ENCODE results near the gene PHF23. TPM values are rescaled to one million over a fixed set of nuclear protein-coding genes. Genes with fewer than 3 reads are reported as not detected.

The PHF23 gene
- total RNA-seq, 1 experiment from 2014 or later: 45.8 TPM

GRCh38 chr17:7217113-7217987 lies 21.9 kb downstream of the PHF23 start (continued):
- TF ChIP-seq USF1 (CRISPR knock-in tag; IDR thresholded peaks at IDR 0.05) (no peak), E2F4 (CRISPR knock-in tag; IDR thresholded peaks at IDR 0.05; ENCODE audit: borderline replicate concordance, low read depth) (no peak), HMGXB4 (CRISPR knock-in tag; IDR thresholded peaks at IDR 0.05) (no peak), SOX15 (CRISPR knock-in tag; IDR thresholded peaks at IDR 0.05) (no peak), ERG (CRISPR knock-in tag; IDR thresholded peaks at IDR 0.05) (no peak)

- peak overlapping the region; percentile 77 for H3K4me3 Mint-ChIP-seq
- H3K27me3 Mint-ChIP-seq (ENCODE audit: low read depth): peaks cover 4% of the 10 kb centered on the region; the same call in 1 of the 2 replicates
- peaks cover 64% of the 10 kb centered on the region for H3K4me1 Mint-ChIP-seq
- POLR2A ChIA-PET: no interaction called here
- ATAC-seq: no peak
- CTCF ChIA-PET: interaction anchor here (0.6 to 2.9 kb wide), 6 partner anchors 52 to 171 kb away, joined by 3 to 11 read pairs (median 4); no protein-coding TSS in a partner anchor
- H3K9me3 Mint-ChIP-seq: no peaks in the 10 kb centered on the region
- TF ChIP-seq ZNF425 (CRISPR knock-in tag; conservative IDR thresholded peaks at IDR 0.05): no peak
- no peak for TF ChIP-seq ZNF281 (CRISPR knock-in tag; IDR thresholded peaks at IDR 0.05)
- DNase-seq (ENCODE audit: low spot score): no peak
- peak overlapping the region; percentile 96 for H3K27ac Mint-ChIP-seq
- H3K36me3 Mint-ChIP-seq: no peaks in the 10 kb centered on the region
Observed at GRCh38 chr17:7216242-7217112, 22.8 kb downstream of the PHF23 start.

- Mint-ChIP-seq H3K36me3 (no peaks in the 10 kb centered on the region), H3K27me3 (ENCODE audit: low read depth) (peaks cover 4% of the 10 kb centered on the region; the same call in 1 of the 2 replicates), H3K4me1 (peaks cover 58% of the 10 kb centered on the region), H3K27ac (peak overlapping the region; percentile 96), H3K4me3 (peak overlapping the region; percentile 86), H3K9me3 (no peaks in the 10 kb centered on the region)
- no peak for DNase-seq (ENCODE audit: low spot score)
- CTCF ChIA-PET: interaction anchor here (0.6 to 2.9 kb wide), 4 partner anchors 51 to 170 kb away, joined by 3 to 11 read pairs (median 6); no protein-coding TSS in a partner anchor
- ATAC-seq: no peak
- POLR2A ChIA-PET: no interaction called here
- TF ChIP-seq ATF2 (CRISPR knock-in tag; IDR thresholded peaks at IDR 0.05; ENCODE audit: borderline replicate concordance, low read depth) (no peak), ZNF232 (CRISPR knock-in tag; IDR thresholded peaks at IDR 0.05) (no peak), ZNF423 (CRISPR knock-in tag; IDR thresholded peaks at IDR 0.05) (no peak), NFE2L1 (CRISPR knock-in tag; IDR thresholded peaks at IDR 0.05) (no peak), E2F1 (CRISPR knock-in tag; IDR thresholded peaks at IDR 0.05) (no peak)
Observed at GRCh38 chr17:7215652-7216180, 23.5 kb downstream of the PHF23 start.
